GM12892 (cell line): ENCODE results near the gene PPM1J. TPM values are rescaled to one million over a fixed set of nuclear protein-coding genes. Genes with fewer than 3 reads are reported as not detected.

Experiments used
- DNase-seq: peaks from one replicate; pipeline ENCODE4 v3.0.0; 2011; ENCODE audit not compliant: insufficient read length
- FAIRE-seq: peaks from 2 replicates; lab custom pipeline; 2011; peaks lifted over from hg19 to GRCh38; lab: Jason Lieb, UNC
- POLR2A ChIP-seq: IDR thresholded peaks from 2 replicates; pipeline ENCODE4 v1.6.1; 2011; ENCODE audit warnings: low read depth, low read length, control low read depth
- POLR2AphosphoS5 ChIP-seq: IDR thresholded peaks from 2 replicates; pipeline ENCODE4 v1.6.1; 2011; ENCODE audit warnings: low read depth, low read length, control low read depth
- TAF1 ChIP-seq: IDR thresholded peaks from 2 replicates; pipeline ENCODE4 v1.6.1; 2011; ENCODE audit warnings: low read depth, mild to moderate bottlenecking, control low read depth, low read length, borderline replicate concordance
- polyA plus RNA-seq: library from polyadenylated mRNA; unstranded; fragments of >200 nt; gene quantifications from one replicate; pipeline ENCODE4 v1.2.1, GENCODE V29; 2012; ENCODE audit warnings: missing spikeins, inconsistent platforms; ENCODE audit not compliant: missing spikeins

Gene PPM1J
- polyA plus RNA-seq = 0.32 TPM

- FAIRE-seq (peak; percentile 73), DNase-seq (peak; percentile 97)
- no peak for TF ChIP-seq POLR2A
- TF ChIP-seq POLR2AphosphoS5 = no peak
- no peak for TF ChIP-seq TAF1
These were observed at the start of gene PPM1J for GRCh38 chr1:112715264-112716053. Gene PPM1J, minus strand, starts transcription at chr1:112715332. Its CDS starts 31 bp downstream, at chr1:112715301.

GRCh38 chr1:112762541-112763500, 47.7 kb upstream of the PPM1J start:
- DNase-seq (no peak), FAIRE-seq (no peak)
- no peak for TF ChIP-seq POLR2AphosphoS5
- TF ChIP-seq POLR2A = no peak
- TF ChIP-seq TAF1 = no peak

- no peak for TF ChIP-seq TAF1
- no peak for TF ChIP-seq POLR2A
- no peak for TF ChIP-seq POLR2AphosphoS5
- DNase-seq = no peak
- no peak for FAIRE-seq
These were observed 46.8 kb upstream of the PPM1J start for GRCh38 chr1:112761714-112762480.

- TF ChIP-seq POLR2A (no peak), TAF1 (no peak), POLR2AphosphoS5 (no peak)
- no peak for FAIRE-seq
- no peak for DNase-seq
These were observed 44.1 kb upstream of the PPM1J start for GRCh38 chr1:112759228-112759627.

- TF ChIP-seq POLR2A (no peak), POLR2AphosphoS5 (no peak), TAF1 (no peak)
- FAIRE-seq (no peak), DNase-seq (no peak)
These were observed 39.0 kb upstream of the PPM1J start for GRCh38 chr1:112754116-112754628.

GRCh38 chr1:112748396-112748795, 33.3 kb upstream of the PPM1J start:
- DNase-seq (no peak), FAIRE-seq (no peak)
- TF ChIP-seq POLR2AphosphoS5 (no peak), POLR2A (no peak), TAF1 (no peak)

- FAIRE-seq = no peak
- DNase-seq = no peak
- TF ChIP-seq POLR2A (no peak), POLR2AphosphoS5 (no peak), TAF1 (no peak)
These were observed 29.0 kb upstream of the PPM1J start for GRCh38 chr1:112744009-112744578.

- TF ChIP-seq POLR2A (no peak), POLR2AphosphoS5 (no peak), TAF1 (no peak)
- FAIRE-seq (no peak), DNase-seq (no peak)
These were observed 28.3 kb upstream of the PPM1J start for GRCh38 chr1:112743174-112744008.

- TF ChIP-seq POLR2A = no peak
- no peak for TF ChIP-seq TAF1
- TF ChIP-seq POLR2AphosphoS5 = no peak
- FAIRE-seq (no peak), DNase-seq (no peak)
These were observed 22.4 kb upstream of the PPM1J start for GRCh38 chr1:112737573-112737972.

- FAIRE-seq = no peak
- no peak for DNase-seq
- no peak for TF ChIP-seq POLR2A
- TF ChIP-seq TAF1 = no peak
- TF ChIP-seq POLR2AphosphoS5 = no peak
These were observed 20.6 kb upstream of the PPM1J start for GRCh38 chr1:112735752-112736151.
